Endothelial cell of umbilical vein (primary cell): ENCODE measurements around the gene ATG4D. TPM values are rescaled to one million over a fixed set of nuclear protein-coding genes. Genes with fewer than 3 reads are reported as not detected.

Source experiments
- BruUV-seq: library from RNA; stranded (reverse); fragments of 400-500 nt; replicated peaks from 2 replicates; lab custom pipeline; 2021; lab: Mats Ljungman, UMichigan
- CTCF ChIA-PET: fragments of 300-600, 350-600 bp; sonication (Branson Sonifier 250); formaldehyde crosslinking; loops from one replicate; lab custom pipeline; 2021; ENCODE audit warnings: antibody characterized with exemption, inconsistent platforms; lab: Charles Lee
- POLR2A ChIA-PET: fragments of 300-600, 350-600 bp; sonication (Branson Sonifier 250); formaldehyde crosslinking; loops from one replicate; lab custom pipeline; 2021; ENCODE audit warnings: antibody characterized with exemption, inconsistent platforms; lab: Charles Lee
- DNase-seq: peaks from one replicate; pipeline ENCODE4 v3.0.0-alpha.2; 2011; ENCODE audit warnings: low read depth, low spot score
- FAIRE-seq: peaks from 2 replicates; lab custom pipeline; 2011; peaks lifted over from hg19 to GRCh38; lab: Jason Lieb, UNC
- H2AFZ ChIP-seq: 2 replicates; pipeline ENCODE4 v1.6.0; 2012; ENCODE audit warnings: low read depth, low read length, control low read depth, inconsistent platforms
- H3K27ac ChIP-seq: 2 replicates; pipeline ENCODE4 v1.5.1; 2011; ENCODE audit warnings: low read depth, mild to moderate bottlenecking, control low read depth, low read length, moderate library complexity; ENCODE audit not compliant: insufficient read depth
- H3K27me3 ChIP-seq, 2 experiments: 2 replicates each; pipeline versions ENCODE4 v1.6.0 to v1.6.1; 2011; ENCODE audit warnings: low read length in 2 of 2, mixed read lengths in 1 of 2; ENCODE audit not compliant: control insufficient read depth in 2 of 2, insufficient read depth in 2 of 2
- H3K36me3 ChIP-seq, 2 experiments: 2 replicates in 1 of 2; 3 replicates in 1 of 2; pipeline ENCODE4 v1.5.1; 2011; ENCODE audit warnings: low read length in 2 of 2, mild to moderate bottlenecking in 1 of 2, moderate library complexity in 1 of 2; ENCODE audit not compliant: control insufficient read depth in 2 of 2, insufficient read depth in 2 of 2; ENCODE audit errors: extremely low read depth in 1 of 2
- H3K4me1 ChIP-seq: 3 replicates; pipeline ENCODE4 v1.5.1; 2011; ENCODE audit warnings: mild to moderate bottlenecking, low read length; ENCODE audit not compliant: control insufficient read depth, insufficient read depth; ENCODE audit errors: extremely low read depth
- H3K4me2 ChIP-seq: 2 replicates; pipeline ENCODE4 v1.6.1; 2011; ENCODE audit warnings: low read length, control low read depth, mixed read lengths; ENCODE audit not compliant: insufficient read depth
- H3K4me3 ChIP-seq, 3 experiments: fragments of 200-600 bp in 1 of 3; sonication (generic), shearing (Covaris generic) in 1 of 3; replicated peaks in 1 of 3; 2 replicates each; pipeline ENCODE4 v1.5.1; 2011 to 2016; ENCODE audit warnings: control low read depth in 3 of 3, low read length in 3 of 3, mild to moderate bottlenecking in 2 of 3, inconsistent platforms in 1 of 3, low read depth in 1 of 3, moderate library complexity in 1 of 3; ENCODE audit not compliant: insufficient read depth in 1 of 3
- H3K79me2 ChIP-seq: 2 replicates; pipeline ENCODE4 v1.6.0; 2012; ENCODE audit warnings: low read length, inconsistent platforms; ENCODE audit not compliant: control insufficient read depth, insufficient read depth
- H3K9ac ChIP-seq: replicated peaks from 2 replicates; pipeline ENCODE3; 2011; ENCODE audit warnings: low read length, control low read depth; ENCODE audit not compliant: insufficient read depth; ENCODE audit errors: extremely low read depth
- H3K9me1 ChIP-seq: replicated peaks from 3 replicates; pipeline ENCODE4 v1.6.0; 2011; ENCODE audit warnings: mild to moderate bottlenecking, low read length; ENCODE audit not compliant: control insufficient read depth, insufficient read depth; ENCODE audit errors: extremely low read depth
- H3K9me3 ChIP-seq: replicated peaks from 2 replicates; pipeline ENCODE4 v1.5.1; 2012; ENCODE audit warnings: low read length, inconsistent platforms; ENCODE audit not compliant: control insufficient read depth, insufficient read depth
- H4K20me1 ChIP-seq: replicated peaks from 2 replicates; pipeline ENCODE3; 2011; ENCODE audit warnings: mild to moderate bottlenecking, low read length; ENCODE audit not compliant: control insufficient read depth, insufficient read depth; ENCODE audit errors: extremely low read depth
- CTCF ChIP-seq, 2 donors: IDR thresholded peaks; 1 replicate in 1 of 2; 2 replicates in 1 of 2; pipeline ENCODE4 v1.5.1; 2011; ENCODE audit warnings: low read length in 2 of 2, mild to moderate bottlenecking in 2 of 2, moderate library complexity in 2 of 2, control low read depth in 1 of 2, inconsistent platforms in 1 of 2, low read depth in 1 of 2; ENCODE audit not compliant: insufficient read depth in 1 of 2; ENCODE audit errors: extremely low read depth in 1 of 2
- EZH2 ChIP-seq: IDR thresholded peaks from 2 replicates; pipeline ENCODE4 v1.6.1; 2012; ENCODE audit warnings: borderline replicate concordance, low read depth, mild to moderate bottlenecking, moderate library complexity, low read length, inconsistent platforms; ENCODE audit not compliant: severe bottlenecking
- JUN ChIP-seq: IDR thresholded peaks from 2 replicates; pipeline ENCODE4 v1.6.1; 2011; ENCODE audit warnings: borderline replicate concordance, low read depth; ENCODE audit not compliant: insufficient read length, insufficient read depth
- MAX ChIP-seq: IDR thresholded peaks from 2 replicates; pipeline ENCODE4 v1.6.1; 2011; ENCODE audit not compliant: insufficient read depth, insufficient read length
- POLR2A ChIP-seq: IDR thresholded peaks from 2 replicates; pipeline ENCODE4 v1.6.1; 2012; ENCODE audit warnings: low read depth, mild to moderate bottlenecking, control low read depth, low read length
- POLR2AphosphoS5 ChIP-seq: IDR thresholded peaks from 2 replicates; pipeline ENCODE4 v1.6.1; 2012; ENCODE audit warnings: low read depth, mild to moderate bottlenecking, control low read depth, low read length, moderate library complexity; ENCODE audit not compliant: insufficient read depth
- dilution Hi-C: fragments of 300-500 bp; cut with MboI; formaldehyde crosslinking; loops from one replicate; pipeline ENCODE4 v1.15.0; 2019; ENCODE audit warnings: low sequenced_read_pairs; ENCODE audit not compliant: extremely low pct_ligation_motif_present
- intact Hi-C: fragments of 100-400 bp; cut with micrococcal nuclease; formaldehyde crosslinking; loops from one replicate; pipeline ENCODE4 v1.10.0; 2022
- polyA plus RNA-seq, 4 experiments: library from polyadenylated mRNA; depleted of rRNA in 3 of 4; stranded (reverse) in 3 of 4; unstranded in 1 of 4; fragments of >200 nt; gene quantifications; 2 replicates each; pipeline versions ENCODE4 v1.2.1 to v1.2.3, GENCODE V29; 2011 to 2012; ENCODE audit warnings: missing spikeins in 1 of 4
- total RNA-seq: library from RNA; stranded (reverse); gene quantifications from 2 replicates; pipeline ENCODE4 v1.2.3, GENCODE V29; 2021

ATG4D gene
- total and polyA plus RNA-seq, 2 donors (not counting 3 experiments of a cell fraction or from before 2014, with no cell fraction given) = 19.8 to 24.9 TPM

GRCh38 chr19:10577951-10578350, 34.2 kb downstream of the ATG4D start:
- no peak for DNase-seq
- intact Hi-C loops (no loop called here), dilution Hi-C loops (no loop called here)
- CTCF ChIA-PET = interaction anchor here (1.0 to 9.1 kb wide), 2 partner anchors 67 to 69 kb away, joined by 6 to 654 read pairs; no protein-coding TSS in a partner anchor
- FAIRE-seq = no peak
- Histone ChIP-seq H3K27ac (no peak overlapping the region), H3K4me1 (no peaks in the 10 kb centered on the region), H4K20me1 (no peaks in the 10 kb centered on the region), H3K9ac (no peak overlapping the region), H3K9me3 (no peaks in the 10 kb centered on the region), H2AFZ (no peak overlapping the region), H3K36me3 (no peaks in the 10 kb centered on the region), H3K4me3 (no peak overlapping the region), H3K9me1 (no peaks in the 10 kb centered on the region), H3K27me3 (no peaks in the 10 kb centered on the region), H3K4me2 (no peak overlapping the region), H3K79me2 (no peaks in the 10 kb centered on the region)
- no TSS peak for BruUV-seq
- POLR2A ChIA-PET = no interaction called here
- TF ChIP-seq JUN = no peak
- no peak for TF ChIP-seq MAX
- TF ChIP-seq POLR2A = no peak
- TF ChIP-seq EZH2 = no peak
- TF ChIP-seq CTCF (IDR thresholded peaks at IDR 0.05; ENCODE audit: extremely low read depth in 1 of 2, insufficient read depth in 1 of 2, low read depth in 1 of 2, low read length in 2 of 2) = no peak
- no peak for TF ChIP-seq POLR2AphosphoS5
